GM12864 (cell line): Measurements from ENCODE around the gene PPP1R3F.

Experiments used
- DNase-seq: peaks from one replicate; pipeline ENCODE4 v3.0.0-alpha.2; 2011; ENCODE audit warnings: low read depth
- H3K4me3 ChIP-seq: 2 replicates; pipeline ENCODE4 v1.5.1; 2011; ENCODE audit warnings: mild to moderate bottlenecking, low read depth, low read length, control low read depth
- TF ChIP-seq, protein P1 (sequence below): IDR thresholded peaks from 2 replicates; pipeline ENCODE4 v1.5.1; 2011; ENCODE audit warnings: low read depth, mild to moderate bottlenecking, moderate library complexity, low read length, control low read depth, inconsistent platforms; ENCODE audit errors: missing control alignments

Gene PPP1R3F, protein sequence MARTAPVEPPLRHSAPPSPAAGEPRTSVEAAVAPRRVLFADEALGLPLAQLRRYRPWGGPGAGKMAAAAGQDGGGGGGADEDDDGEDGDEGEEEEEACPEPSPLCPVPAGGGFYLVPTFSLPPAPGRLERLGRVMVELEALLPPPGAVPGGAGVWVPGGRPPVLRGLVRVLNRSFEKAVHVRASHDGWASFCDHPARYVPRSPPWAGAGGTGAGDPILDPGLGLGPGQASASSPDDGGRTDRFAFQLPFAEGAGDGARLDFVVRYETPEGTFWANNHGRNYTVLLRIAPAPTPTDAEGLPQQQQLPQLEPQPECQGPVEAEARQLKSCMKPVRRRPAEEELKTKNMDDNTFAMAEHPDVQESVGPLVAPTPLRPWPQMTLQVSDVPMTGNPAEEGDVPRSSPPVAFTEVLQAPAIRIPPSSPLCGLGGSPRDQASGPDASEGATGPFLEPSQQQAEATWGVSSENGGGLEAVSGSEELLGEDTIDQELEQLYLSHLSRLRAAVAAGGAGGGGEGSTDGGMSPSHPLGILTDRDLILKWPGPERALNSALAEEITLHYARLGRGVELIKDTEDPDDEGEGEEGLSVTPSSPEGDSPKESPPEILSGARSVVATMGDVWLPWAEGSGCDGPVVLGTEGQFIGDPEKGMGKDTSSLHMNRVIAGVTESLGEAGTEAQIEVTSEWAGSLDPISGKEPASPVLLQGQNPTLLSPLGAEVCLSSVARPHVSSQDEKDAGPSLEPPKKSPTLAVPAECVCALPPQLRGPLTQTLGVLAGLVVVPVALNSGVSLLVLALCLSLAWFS

DNA sequence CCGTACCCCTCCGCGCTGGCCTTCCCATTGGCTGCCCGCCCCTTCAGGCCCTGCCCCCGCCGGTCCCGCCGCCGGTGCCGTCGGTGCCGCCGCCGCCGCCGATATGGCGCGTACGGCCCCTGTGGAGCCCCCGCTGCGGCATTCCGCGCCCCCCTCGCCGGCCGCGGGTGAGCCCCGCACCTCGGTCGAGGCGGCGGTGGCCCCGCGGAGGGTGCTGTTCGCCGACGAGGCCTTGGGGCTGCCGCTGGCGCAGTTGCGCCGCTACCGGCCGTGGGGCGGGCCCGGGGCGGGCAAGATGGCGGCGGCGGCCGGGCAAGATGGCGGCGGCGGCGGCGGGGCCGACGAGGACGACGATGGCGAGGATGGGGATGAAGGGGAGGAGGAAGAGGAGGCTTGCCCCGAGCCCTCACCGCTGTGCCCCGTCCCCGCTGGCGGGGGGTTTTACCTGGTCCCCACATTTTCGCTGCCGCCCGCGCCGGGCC lies at the start of gene PPP1R3F:
TSS of gene PPP1R3F (plus strand) at position 27 of the 482 bp plus-strand sequence. CDS start at position 104, 77 bp downstream.
- DNase-seq = no peak
- TF ChIP-seq, protein P1, sequence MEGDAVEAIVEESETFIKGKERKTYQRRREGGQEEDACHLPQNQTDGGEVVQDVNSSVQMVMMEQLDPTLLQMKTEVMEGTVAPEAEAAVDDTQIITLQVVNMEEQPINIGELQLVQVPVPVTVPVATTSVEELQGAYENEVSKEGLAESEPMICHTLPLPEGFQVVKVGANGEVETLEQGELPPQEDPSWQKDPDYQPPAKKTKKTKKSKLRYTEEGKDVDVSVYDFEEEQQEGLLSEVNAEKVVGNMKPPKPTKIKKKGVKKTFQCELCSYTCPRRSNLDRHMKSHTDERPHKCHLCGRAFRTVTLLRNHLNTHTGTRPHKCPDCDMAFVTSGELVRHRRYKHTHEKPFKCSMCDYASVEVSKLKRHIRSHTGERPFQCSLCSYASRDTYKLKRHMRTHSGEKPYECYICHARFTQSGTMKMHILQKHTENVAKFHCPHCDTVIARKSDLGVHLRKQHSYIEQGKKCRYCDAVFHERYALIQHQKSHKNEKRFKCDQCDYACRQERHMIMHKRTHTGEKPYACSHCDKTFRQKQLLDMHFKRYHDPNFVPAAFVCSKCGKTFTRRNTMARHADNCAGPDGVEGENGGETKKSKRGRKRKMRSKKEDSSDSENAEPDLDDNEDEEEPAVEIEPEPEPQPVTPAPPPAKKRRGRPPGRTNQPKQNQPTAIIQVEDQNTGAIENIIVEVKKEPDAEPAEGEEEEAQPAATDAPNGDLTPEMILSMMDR = no peak
- H3K4me3 ChIP-seq = peak within 1 kb of the TSS; percentile 83

DNA sequence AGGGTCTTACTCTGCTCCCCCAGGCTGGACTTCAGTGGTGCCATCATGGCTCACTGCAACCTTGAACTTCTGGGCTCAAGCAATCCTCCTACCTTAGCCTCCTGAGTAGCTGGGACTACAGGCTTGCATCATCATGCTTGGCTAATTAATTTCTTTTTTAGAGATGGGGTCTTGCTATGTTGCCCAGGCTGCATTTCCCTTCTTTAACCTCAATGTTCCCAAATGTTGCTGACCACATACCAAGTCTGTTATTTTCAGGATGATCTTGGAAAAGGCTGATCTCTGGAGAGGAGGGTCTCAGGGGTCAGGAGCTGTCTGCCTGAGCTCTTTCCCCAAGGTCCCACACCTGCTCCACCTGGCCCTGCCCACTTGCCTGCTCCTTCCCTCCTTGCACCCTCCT lies 49.5 kb upstream of the PPP1R3F start:
- H3K4me3 ChIP-seq = no peak overlapping the region
- TF ChIP-seq, protein P1 = no peak
- no peak for DNase-seq

DNA sequence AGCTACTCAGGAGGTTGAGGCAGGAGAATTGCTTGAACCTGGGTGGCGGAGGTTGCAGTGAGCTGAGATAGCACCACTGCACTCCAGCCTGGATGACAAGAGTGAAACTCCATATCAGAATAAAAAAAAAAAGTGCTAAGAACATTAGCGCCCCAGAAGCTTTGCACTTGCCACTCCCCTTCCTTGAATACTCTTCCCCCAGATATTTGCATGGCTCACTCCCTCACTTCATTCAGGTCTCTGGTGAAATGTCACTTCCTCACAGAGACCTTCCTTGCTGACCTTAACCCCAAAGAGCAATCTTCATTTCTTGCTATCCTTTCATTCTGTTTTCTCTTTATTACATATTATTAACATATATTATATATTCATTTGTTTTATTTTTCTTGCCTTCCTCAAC lies 47.7 kb upstream of the PPP1R3F start:
- DNase-seq = no peak
- H3K4me3 ChIP-seq = no peak overlapping the region

DNA sequence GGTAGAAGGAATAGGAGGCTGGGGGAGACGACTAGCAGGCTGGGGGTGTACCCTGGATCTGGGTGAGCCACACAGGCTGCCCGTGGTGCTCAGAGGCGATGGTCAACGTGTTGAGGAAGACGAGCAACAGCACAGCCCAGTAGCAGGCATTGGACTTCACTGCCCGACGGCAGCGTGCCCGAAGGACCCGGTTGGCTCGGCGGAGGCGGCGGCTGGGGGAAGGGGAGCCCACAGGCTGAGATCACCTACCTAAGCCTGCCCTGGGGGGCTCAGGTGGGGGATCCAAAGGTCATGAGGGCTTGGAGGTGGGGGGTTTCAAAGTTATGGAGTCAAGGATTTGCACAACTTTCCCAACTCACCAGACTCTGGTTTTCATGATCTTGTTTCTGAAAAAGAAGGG lies 43.7 kb upstream of the PPP1R3F start:
- DNase-seq = no peak
- H3K4me3 ChIP-seq = no peak overlapping the region
- TF ChIP-seq, protein P1 = no peak

More for the DNA sequence above, 47.7 kb upstream of the PPP1R3F start:
- TF ChIP-seq, protein P1 = no peak

DNA sequence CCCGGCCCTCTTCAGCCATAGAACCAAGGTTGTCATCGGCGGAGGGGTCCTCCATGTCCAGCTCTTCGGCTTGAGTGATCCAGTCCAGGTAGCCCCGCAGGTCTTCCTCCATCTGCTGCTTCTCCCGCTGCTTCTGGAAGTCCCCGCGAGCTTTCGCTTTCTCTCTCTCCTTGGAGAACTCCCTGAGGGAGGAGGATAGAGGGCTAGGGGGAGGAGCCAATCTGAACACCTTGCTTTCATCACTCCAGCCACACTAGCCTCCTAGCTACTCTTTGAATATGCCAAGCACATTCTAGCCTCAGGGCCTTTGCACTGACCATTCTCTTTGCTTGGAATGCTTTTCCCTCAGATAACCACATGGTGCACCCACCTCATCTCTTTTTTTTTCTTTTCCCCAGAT lies 42.6 kb upstream of the PPP1R3F start:
- DNase-seq = no peak
- TF ChIP-seq, protein P1 = no peak
- no peak overlapping the region for H3K4me3 ChIP-seq

DNA sequence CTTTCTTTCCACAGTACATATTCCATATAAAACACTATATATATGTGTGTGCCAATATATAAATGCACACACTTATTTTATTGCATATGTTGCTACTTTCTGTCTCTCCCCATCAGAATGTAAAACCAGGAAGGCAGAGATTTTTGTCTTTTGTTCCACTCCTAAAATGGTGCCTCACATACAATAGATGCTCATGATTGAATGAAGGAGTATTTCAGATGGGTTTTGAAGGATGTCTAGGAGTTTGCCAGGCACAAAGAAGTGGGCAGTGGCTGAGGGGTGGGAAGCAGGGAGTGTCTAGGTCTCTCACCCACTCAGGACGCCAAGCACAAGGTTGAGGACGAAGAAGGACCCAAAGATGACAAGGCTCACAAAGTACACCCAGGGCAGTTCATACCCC lies 41.9 kb upstream of the PPP1R3F start:
- DNase-seq = no peak
- no peak overlapping the region for H3K4me3 ChIP-seq
- TF ChIP-seq, protein P1 = no peak
